ENCODE measurements around the gene MADCAM1. TPM values are rescaled to one million over a fixed set of nuclear protein-coding genes. Genes with fewer than 3 reads are reported as not detected.
A peak's percentile ranks its signal among the peaks of the same experiment; 100 is the strongest.

The MADCAM1 gene
- 0.50 TPM for total RNA-seq
- 0.77 TPM for polyA plus RNA-seq (ENCODE audit: insufficient read depth, low read depth, low replicate concordance)
- long read RNA-seq, donor 1, partial matches to known transcripts: 0 of 2 reads
- long read RNA-seq, donor 1, other reads (novel, unspliced or antisense): 0 of 2 reads
- long read RNA-seq, donor 2: 0 reads
- long read RNA-seq, donor 3, partial matches to known transcripts: 0 of 1 reads
- long read RNA-seq, donor 3, other reads (novel, unspliced or antisense): 0 of 1 reads
- long read RNA-seq, donor 4, partial matches to known transcripts: 0 of 1 reads
- long read RNA-seq, donor 4, other reads (novel, unspliced or antisense): 0 of 1 reads
- long read RNA-seq, donor 5: 0 reads
- long read RNA-seq, donor 6, partial matches to known transcripts: 0 of 4 reads
- long read RNA-seq, donor 6, other reads (novel, unspliced or antisense): 0 of 4 reads
- long read RNA-seq, donor 7, partial matches to known transcripts: 0 of 3 reads
- long read RNA-seq, donor 7, other reads (novel, unspliced or antisense): 3 of 3 reads
- long read RNA-seq, donor 8: 0 reads
- long read RNA-seq, donor 9: 0 reads
- long read RNA-seq, donor 10: 0 reads

DNA sequence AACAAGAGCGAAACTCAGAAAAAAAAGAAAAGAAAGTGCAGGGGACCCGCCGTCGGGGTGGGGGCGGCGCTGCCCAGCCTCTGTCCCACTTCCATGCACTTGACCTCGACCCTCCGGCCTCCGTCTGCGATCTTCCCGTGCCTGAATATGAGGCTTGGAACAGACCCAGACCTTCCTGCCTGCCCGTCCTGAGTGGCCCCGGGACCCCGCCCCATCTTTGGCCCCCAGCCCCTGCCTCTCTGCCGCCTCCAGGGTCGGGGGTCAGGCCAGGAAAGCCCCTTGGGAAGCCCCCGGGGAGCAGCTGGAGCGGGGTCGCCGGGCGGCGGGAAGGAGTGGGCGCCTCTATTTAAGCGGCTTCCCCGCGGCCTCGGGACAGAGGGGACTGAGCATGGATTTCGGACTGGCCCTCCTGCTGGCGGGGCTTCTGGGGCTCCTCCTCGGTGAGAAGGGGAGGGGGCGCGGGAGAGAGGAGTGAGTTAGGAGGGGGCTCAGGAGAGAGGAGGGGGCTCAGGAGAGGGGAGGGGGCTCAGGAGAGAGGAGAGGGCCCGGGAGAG, at the start of gene MADCAM1:
Gene MADCAM1, plus strand, starts transcription at position 375 of the 554 bp plus-strand sequence. Its CDS starts 14 bp downstream, at position 389.
- intact Hi-C loops (cut with DNase I): no loop called here
- no peak within 1 kb of the TSS for H3K27ac ChIP-seq (ENCODE audit: low read depth in 2 of 2, low read length in 2 of 2)
- no peak for FAIRE-seq
- peaks cover 0 to 4% (median 0%) of the 10 kb centered on the region in 3 donors for H3K4me1 ChIP-seq (ENCODE audit: control insufficient read depth in 2 of 3, insufficient read depth in 2 of 3, low read depth in 1 of 3, low read length in 3 of 3)
- no peaks in the 10 kb centered on the region for H3K9me3 ChIP-seq (ENCODE audit: control insufficient read depth in 2 of 3, insufficient read depth in 1 of 3, low read length in 3 of 3)
- no peaks in the 10 kb centered on the region for H3K36me3 ChIP-seq (ENCODE audit: control insufficient read depth in 2 of 3, insufficient read depth in 3 of 3, low read length in 3 of 3)
- peak in 1 of 5 donors; percentile 64 for DNase-seq
- TF ChIP-seq, protein P1, sequence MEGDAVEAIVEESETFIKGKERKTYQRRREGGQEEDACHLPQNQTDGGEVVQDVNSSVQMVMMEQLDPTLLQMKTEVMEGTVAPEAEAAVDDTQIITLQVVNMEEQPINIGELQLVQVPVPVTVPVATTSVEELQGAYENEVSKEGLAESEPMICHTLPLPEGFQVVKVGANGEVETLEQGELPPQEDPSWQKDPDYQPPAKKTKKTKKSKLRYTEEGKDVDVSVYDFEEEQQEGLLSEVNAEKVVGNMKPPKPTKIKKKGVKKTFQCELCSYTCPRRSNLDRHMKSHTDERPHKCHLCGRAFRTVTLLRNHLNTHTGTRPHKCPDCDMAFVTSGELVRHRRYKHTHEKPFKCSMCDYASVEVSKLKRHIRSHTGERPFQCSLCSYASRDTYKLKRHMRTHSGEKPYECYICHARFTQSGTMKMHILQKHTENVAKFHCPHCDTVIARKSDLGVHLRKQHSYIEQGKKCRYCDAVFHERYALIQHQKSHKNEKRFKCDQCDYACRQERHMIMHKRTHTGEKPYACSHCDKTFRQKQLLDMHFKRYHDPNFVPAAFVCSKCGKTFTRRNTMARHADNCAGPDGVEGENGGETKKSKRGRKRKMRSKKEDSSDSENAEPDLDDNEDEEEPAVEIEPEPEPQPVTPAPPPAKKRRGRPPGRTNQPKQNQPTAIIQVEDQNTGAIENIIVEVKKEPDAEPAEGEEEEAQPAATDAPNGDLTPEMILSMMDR (IDR thresholded peaks at IDR 0.05; ENCODE audit: borderline replicate concordance, extremely low read depth, insufficient read depth): no peak
- H3K9ac ChIP-seq (ENCODE audit: low read length in 3 of 3): no peak within 1 kb of the TSS
- peaks cover 13% of the 10 kb centered on the region for H3K27me3 ChIP-seq (ENCODE audit: control insufficient read depth, insufficient read depth, low read length)
- no peak within 1 kb of the TSS for H3K4me3 ChIP-seq (ENCODE audit: low read length in 3 of 3)

DNA sequence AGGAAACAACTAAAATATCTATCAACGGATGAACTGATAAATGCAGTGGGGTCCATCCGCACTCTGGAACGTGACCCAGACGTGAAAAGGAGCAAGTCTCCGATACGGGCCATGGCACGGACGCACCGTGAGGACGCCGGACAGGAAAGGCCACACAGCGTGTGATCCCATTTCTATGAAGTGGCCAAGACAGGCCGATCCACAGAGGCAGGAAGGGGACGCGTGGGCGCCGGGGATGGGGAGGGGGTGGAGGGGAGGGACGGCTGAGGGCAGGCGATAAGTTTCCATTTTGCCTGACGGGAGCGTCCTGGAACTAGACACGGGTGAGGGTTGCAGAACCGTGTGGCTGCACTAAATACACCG, 49.2 kb upstream of the MADCAM1 start:
- no peaks in the 10 kb centered on the region for H3K9me3 ChIP-seq (ENCODE audit: control insufficient read depth in 2 of 3, insufficient read depth in 1 of 3, low read length in 3 of 3)
- H3K4me3 ChIP-seq (ENCODE audit: low read length in 3 of 3): no peak overlapping the region
- TF ChIP-seq, protein P1 (IDR thresholded peaks at IDR 0.05; ENCODE audit: borderline replicate concordance, extremely low read depth, insufficient read depth): no peak
- DNase-seq (no peak), FAIRE-seq (no peak)
- H3K36me3 ChIP-seq (ENCODE audit: control insufficient read depth in 2 of 3, insufficient read depth in 3 of 3, low read length in 3 of 3): no peaks in the 10 kb centered on the region
- intact Hi-C loops (cut with DNase I): no loop called here
- no peaks in the 10 kb centered on the region for H3K4me1 ChIP-seq (ENCODE audit: control insufficient read depth in 2 of 3, insufficient read depth in 2 of 3, low read depth in 1 of 3, low read length in 3 of 3)
- no peak overlapping the region for H3K9ac ChIP-seq (ENCODE audit: low read length in 3 of 3)
- no peak overlapping the region for H3K27ac ChIP-seq (ENCODE audit: low read depth in 2 of 2, low read length in 2 of 2)
- no peaks in the 10 kb centered on the region for H3K27me3 ChIP-seq (ENCODE audit: control insufficient read depth, insufficient read depth, low read length)

DNA sequence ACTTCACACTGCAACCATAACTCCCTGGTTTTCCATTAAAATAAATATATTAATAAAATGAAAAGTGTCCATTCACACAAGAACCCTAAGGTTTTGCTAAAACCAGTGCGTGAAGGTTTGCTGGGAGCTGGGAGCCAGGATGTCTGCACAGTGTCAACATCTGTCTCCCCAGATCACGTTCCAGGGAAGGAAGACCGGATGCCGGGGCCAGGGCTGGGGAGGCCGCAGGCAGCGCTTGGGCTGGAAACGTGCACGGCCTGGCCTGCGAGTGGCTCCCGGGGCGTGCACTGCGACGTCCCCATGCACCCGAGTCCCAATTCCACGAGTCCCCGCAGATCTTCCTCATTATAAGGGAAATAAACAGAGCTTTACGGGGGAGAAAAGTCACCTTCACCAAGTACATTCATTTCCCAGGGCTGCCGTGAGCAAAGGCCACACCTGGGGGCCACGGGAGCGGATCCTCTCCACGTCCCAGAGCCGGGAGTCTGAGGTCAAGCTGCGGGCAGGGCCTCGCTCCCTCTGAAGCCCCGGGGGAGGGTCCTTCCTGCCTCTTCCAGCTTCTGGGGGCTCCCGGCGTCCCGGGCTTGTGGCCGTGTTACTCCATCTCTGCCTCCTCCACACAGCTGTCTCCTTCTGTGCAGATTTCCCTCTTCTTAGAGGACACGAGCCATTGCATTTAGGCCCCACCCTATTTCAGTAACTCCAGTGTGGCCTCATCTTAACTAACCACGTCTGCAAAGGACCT, 48.3 kb upstream of the MADCAM1 start:
- no peaks in the 10 kb centered on the region for H3K36me3 ChIP-seq (ENCODE audit: control insufficient read depth in 2 of 3, insufficient read depth in 3 of 3, low read length in 3 of 3)
- H3K27me3 ChIP-seq (ENCODE audit: control insufficient read depth, insufficient read depth, low read length): no peaks in the 10 kb centered on the region
- no peaks in the 10 kb centered on the region for H3K9me3 ChIP-seq (ENCODE audit: control insufficient read depth in 2 of 3, insufficient read depth in 1 of 3, low read length in 3 of 3)
- no peak overlapping the region for H3K4me3 ChIP-seq (ENCODE audit: low read length in 3 of 3)
- FAIRE-seq (no peak), DNase-seq (peak; percentile 67 to 83 (median 74))
- no peaks in the 10 kb centered on the region for H3K4me1 ChIP-seq (ENCODE audit: control insufficient read depth in 2 of 3, insufficient read depth in 2 of 3, low read depth in 1 of 3, low read length in 3 of 3)
- intact Hi-C loops (cut with DNase I): no loop called here
- no peak overlapping the region for H3K9ac ChIP-seq (ENCODE audit: low read length in 3 of 3)
- no peak overlapping the region for H3K27ac ChIP-seq (ENCODE audit: low read depth in 2 of 2, low read length in 2 of 2)
- TF ChIP-seq, protein P1 (IDR thresholded peaks at IDR 0.05; ENCODE audit: borderline replicate concordance, extremely low read depth, insufficient read depth): no peak

All from kidney (tissue), 22 donors.